Activated T-cell treated with anti-CD3 and anti-CD28 coated beads, Interleukin-2, amount 50 U/mL, for 72 hours (primary cell): ENCODE results near the gene EPB41L4A. TPM values are rescaled to one million over a fixed set of nuclear protein-coding genes. Genes with fewer than 3 reads are reported as not detected.

Experiments used
- ATAC-seq, 2 donors: fragments of 150-1000 bp; cut with Tn5 transposase; replicated peaks in 1 of 2; 2 replicates each; pipeline ENCODE4 v1.10.0; 2021; ENCODE audit warnings: moderate library complexity in 2 of 2, mild to moderate bottlenecking in 1 of 2
- DNase-seq, 2 donors: peaks; one replicate each; pipeline ENCODE4 v3.0.0; 2021 to 2022; ENCODE audit warnings: mixed read lengths in 1 of 2
- H3K27ac Mint-ChIP-seq: one replicate; pipeline ENCODE4 v1.8.0; 2022; ENCODE audit warnings: mild to moderate bottlenecking, moderate library complexity, mixed read lengths
- H3K27me3 Mint-ChIP-seq: one replicate; pipeline ENCODE4 v1.8.0; 2022; ENCODE audit warnings: low read depth, mixed read lengths
- H3K36me3 Mint-ChIP-seq, 2 donors: one replicate each; pipeline ENCODE4 v1.8.0; 2022; ENCODE audit warnings: mixed read lengths in 2 of 2, mild to moderate bottlenecking in 1 of 2; ENCODE audit not compliant: insufficient read depth in 2 of 2
- H3K4me1 Mint-ChIP-seq: one replicate; pipeline ENCODE4 v1.8.0; 2022; ENCODE audit warnings: low read depth, mixed read lengths
- H3K4me3 Mint-ChIP-seq, 2 donors: one replicate each; pipeline ENCODE4 v1.8.0; 2022; ENCODE audit warnings: mild to moderate bottlenecking in 2 of 2, mixed read lengths in 2 of 2, moderate library complexity in 2 of 2
- H3K9me3 Mint-ChIP-seq, 2 donors: one replicate each; pipeline ENCODE4 v1.8.0; 2022; ENCODE audit warnings: mixed read lengths in 2 of 2
- total RNA-seq, 2 donors: library from RNA; stranded (reverse); gene quantifications; one replicate each; pipeline ENCODE4 v1.2.3, GENCODE V29; 2022

EPB41L4A gene
- total RNA-seq, 2 donors from 2014 or later: 0.79 to 2.0 TPM

DNA sequence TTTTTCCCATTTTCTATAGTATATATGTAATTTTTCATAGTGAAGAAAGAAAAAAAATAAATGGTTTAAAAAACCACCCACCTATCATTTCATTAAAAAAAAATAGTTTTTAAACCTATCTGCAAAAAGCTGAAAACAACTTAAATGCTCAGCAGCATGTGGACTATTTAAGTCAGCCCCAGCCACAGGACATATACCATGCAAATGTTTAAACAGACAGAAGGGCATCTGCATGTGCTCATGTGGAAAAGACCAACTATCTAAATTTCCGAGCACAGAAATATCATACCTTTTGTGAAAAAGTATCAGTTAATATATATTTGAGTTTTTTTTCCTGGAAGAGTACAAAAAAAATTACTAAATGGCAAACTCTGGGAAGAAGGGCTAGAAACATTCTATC, 143.4 kb downstream of the EPB41L4A start:
- DNase-seq (no peak), ATAC-seq (no peak)
- no peaks in the 10 kb centered on the region for H3K36me3 Mint-ChIP-seq
- no peak overlapping the region for H3K4me3 Mint-ChIP-seq
- no peak overlapping the region for H3K27ac Mint-ChIP-seq
- peaks cover 3% of the 10 kb centered on the region for H3K27me3 Mint-ChIP-seq
- no peaks in the 10 kb centered on the region for H3K9me3 Mint-ChIP-seq
- no peaks in the 10 kb centered on the region for H3K4me1 Mint-ChIP-seq

DNA sequence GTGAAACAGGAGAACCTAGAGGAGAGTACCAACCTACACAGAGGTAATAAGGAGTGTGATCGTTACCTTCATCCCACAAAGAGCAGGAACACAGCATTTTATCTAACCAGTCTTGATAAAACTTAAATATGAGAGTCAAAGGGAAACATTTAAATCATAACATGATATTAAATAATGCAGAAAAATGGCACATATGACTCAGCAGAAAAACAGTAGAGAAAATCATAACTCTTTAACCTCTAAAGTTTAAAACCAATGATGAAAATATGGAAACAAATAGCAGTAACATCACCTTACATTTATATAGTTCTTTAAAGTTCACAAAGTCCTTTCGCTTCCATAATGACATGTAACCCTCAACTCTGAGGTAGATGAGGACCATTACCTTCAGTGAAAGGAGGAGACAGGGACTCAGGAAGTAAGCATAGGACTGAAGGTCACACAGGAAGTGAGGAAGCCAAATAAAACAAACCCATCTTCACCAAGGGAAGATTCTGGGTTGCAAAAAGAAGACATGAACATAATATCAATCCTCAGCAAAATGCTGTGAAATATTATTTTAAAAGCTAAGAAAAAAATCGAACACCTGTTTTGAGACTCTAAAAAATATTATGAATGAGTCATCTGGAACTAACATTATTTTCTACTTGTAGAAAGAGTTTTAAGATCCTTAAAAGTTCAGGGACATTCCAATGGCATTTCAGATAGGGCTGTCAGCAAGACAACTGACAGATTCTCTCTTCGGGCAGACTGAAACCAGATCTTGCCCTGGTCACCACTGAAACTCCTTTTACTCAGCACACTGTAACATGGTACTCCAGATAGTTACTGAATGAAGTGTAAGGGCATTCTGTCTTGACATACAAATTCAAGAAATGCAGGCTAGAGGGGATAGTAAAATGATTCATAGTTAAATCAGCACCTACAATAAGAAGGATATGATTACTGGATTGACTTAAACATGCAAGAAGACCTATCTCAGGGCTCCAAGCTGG, 148.5 kb downstream of the EPB41L4A start:
- Mint-ChIP-seq H3K27ac (no peak overlapping the region), H3K27me3 (peaks cover 22% of the 10 kb centered on the region), H3K9me3 (no peaks in the 10 kb centered on the region), H3K4me3 (no peak overlapping the region), H3K4me1 (no peaks in the 10 kb centered on the region), H3K36me3 (no peaks in the 10 kb centered on the region)
- no peak for DNase-seq
- no peak for ATAC-seq

DNA sequence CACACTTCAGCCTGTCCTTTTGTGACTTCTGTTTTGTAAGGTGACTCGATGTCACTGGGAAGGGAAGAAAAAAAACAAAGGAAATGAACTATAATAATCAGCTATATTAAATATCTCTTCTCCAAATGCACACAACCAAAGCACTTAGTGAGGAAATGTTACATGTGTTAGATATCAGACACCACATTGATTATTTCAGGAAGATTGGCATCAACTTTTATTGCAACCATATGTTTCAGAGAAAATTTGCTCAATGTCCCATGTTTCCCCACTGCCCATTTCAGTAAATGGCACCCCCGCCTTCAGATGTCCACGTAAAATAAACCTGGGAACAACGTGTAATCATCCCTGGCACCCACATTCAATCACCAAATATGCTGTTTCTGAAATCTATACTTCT, 151.8 kb downstream of the EPB41L4A start:
- Mint-ChIP-seq H3K27me3 (peaks cover 31% of the 10 kb centered on the region), H3K27ac (no peak overlapping the region), H3K9me3 (no peaks in the 10 kb centered on the region), H3K4me3 (no peak overlapping the region), H3K4me1 (no peaks in the 10 kb centered on the region), H3K36me3 (no peaks in the 10 kb centered on the region)
- no peak for DNase-seq
- no peak for ATAC-seq

DNA sequence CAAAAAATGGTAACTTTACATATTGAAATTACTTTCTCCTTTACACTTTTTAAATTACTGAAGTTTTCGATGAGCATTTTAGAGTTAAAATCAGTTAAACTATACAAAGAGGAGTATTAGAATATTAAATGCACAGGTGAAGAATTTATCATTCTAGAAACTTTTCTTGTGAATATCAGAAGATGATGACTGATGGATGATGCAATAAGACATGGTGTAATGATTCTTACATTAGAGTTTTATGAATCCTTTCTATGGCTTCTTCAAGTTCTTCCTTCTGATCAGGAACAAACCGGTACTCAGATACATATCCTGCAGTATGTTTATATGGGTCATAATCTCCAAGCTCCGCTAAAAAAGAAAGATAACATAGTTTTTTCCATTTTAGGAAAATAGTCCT, 154.4 kb downstream of the EPB41L4A start:
- no peaks in the 10 kb centered on the region for H3K4me1 Mint-ChIP-seq
- H3K27me3 Mint-ChIP-seq: peaks cover 21% of the 10 kb centered on the region
- ATAC-seq (no peak), DNase-seq (no peak)
- H3K9me3 Mint-ChIP-seq: no peaks in the 10 kb centered on the region
- no peak overlapping the region for H3K27ac Mint-ChIP-seq
- no peaks in the 10 kb centered on the region for H3K36me3 Mint-ChIP-seq
- H3K4me3 Mint-ChIP-seq: no peak overlapping the region

DNA sequence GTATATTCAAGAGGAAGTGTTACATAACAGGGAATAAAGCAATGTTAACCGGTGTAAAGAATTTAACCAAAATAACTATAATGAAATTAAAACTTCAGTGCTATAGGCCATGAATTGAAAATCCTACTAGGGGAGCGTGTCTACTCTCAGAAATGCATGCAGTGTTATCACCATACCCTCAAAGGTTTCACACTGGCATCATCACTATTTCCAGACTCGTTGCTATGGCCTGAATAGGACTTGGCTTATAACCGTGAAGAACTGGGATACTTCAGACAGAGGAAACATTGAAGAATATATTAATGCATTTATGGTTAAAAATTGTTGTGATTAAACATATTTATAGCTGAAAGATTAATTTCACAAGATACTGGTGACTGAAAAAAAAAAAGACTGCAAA, 154.9 kb downstream of the EPB41L4A start:
- no peaks in the 10 kb centered on the region for H3K36me3 Mint-ChIP-seq
- peaks cover 23% of the 10 kb centered on the region for H3K27me3 Mint-ChIP-seq
- no peaks in the 10 kb centered on the region for H3K9me3 Mint-ChIP-seq
- H3K4me3 Mint-ChIP-seq: no peak overlapping the region
- DNase-seq: no peak
- ATAC-seq: no peak
- no peak overlapping the region for H3K27ac Mint-ChIP-seq
- H3K4me1 Mint-ChIP-seq: no peaks in the 10 kb centered on the region

DNA sequence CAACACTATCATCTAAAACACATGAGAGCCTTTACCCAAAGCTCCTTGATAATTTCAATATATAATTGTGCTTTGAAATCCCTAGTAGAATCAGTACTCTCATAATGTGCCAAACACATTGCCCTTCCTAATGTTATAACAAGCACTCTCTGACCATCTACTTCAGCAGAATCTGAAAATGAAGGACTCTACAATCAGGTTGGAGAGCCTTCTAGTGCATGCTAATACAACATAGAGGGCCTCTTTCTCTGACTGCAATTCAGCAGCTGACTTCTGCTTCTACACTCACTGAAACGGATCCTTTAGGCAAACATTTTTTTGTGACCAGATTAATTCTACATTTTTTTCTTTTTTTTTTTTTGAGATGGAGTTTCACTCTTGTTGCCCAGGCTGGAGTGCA, 155.6 kb downstream of the EPB41L4A start:
- Mint-ChIP-seq H3K27ac (no peak overlapping the region), H3K27me3 (peaks cover 28% of the 10 kb centered on the region), H3K4me1 (no peaks in the 10 kb centered on the region), H3K4me3 (no peak overlapping the region), H3K36me3 (no peaks in the 10 kb centered on the region), H3K9me3 (no peaks in the 10 kb centered on the region)
- DNase-seq (no peak), ATAC-seq (no peak)

DNA sequence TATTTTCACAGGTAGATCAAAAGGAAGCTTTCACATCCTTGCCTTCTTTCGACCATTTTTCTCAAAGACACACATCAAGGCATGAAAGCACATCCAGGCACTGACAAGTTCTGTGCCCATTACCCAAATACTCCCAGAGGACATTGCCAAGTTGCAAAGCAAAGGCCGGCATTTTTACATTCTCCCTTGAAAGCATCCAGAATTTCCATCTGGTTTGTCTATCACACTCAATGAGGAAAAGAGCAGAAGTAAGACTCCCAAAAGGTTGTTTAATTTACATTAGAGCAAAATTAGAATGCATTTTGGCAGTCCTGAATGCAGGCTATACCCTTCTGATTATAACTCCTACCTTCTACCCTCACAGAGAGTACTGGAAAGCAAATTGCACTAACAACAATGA, 160.5 kb downstream of the EPB41L4A start:
- Mint-ChIP-seq H3K4me1 (no peaks in the 10 kb centered on the region), H3K27ac (no peak overlapping the region), H3K36me3 (no peaks in the 10 kb centered on the region), H3K9me3 (no peaks in the 10 kb centered on the region), H3K27me3 (peaks cover 16% of the 10 kb centered on the region), H3K4me3 (no peak overlapping the region)
- ATAC-seq (no peak), DNase-seq (no peak)

DNA sequence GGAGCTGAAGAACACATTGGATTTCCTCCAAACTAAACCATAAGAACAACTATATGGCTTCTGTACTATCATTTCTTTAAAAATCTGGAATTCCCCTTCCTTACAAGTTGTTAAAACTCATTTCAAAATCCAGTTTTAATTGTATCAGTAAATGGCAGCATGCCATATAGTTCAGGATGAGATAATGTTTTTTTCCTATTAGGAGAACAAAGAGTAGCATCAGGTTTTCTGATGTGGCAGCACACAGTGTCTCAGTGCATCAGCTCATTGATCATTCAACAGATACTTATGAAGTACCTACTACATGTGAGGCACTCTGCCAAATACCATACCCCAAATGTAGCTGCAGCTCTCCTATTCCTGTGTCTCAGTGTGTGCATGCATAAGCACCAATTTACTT, 161.1 kb downstream of the EPB41L4A start:
- DNase-seq: no peak
- H3K4me1 Mint-ChIP-seq: no peaks in the 10 kb centered on the region
- no peaks in the 10 kb centered on the region for H3K36me3 Mint-ChIP-seq

DNA sequence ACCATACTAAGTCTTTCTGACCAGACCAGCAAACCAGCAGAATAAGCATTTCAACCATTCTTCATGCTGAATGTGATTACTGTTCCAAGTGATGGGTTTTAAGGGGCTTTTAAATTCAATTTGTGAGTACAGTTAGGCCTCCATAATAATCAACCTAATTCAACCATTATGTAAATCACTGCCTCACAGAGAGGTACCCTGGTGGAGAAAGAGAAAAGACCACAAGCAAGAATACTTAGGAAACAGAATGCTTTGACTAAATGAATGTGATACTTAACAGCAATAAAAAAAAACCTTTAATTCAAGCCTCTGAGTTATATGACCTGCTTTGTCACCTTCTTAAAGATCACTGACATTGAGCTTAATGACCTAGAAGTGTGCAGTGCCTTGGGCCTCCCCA, 162.1 kb downstream of the EPB41L4A start:
- H3K4me3 Mint-ChIP-seq: no peak overlapping the region
- DNase-seq: no peak
- H3K27me3 Mint-ChIP-seq: peaks cover 16% of the 10 kb centered on the region
- no peak for ATAC-seq
- H3K4me1 Mint-ChIP-seq: no peaks in the 10 kb centered on the region
- no peaks in the 10 kb centered on the region for H3K36me3 Mint-ChIP-seq
- H3K27ac Mint-ChIP-seq: no peak overlapping the region
- no peaks in the 10 kb centered on the region for H3K9me3 Mint-ChIP-seq

More for the DNA sequence above, 161.1 kb downstream of the EPB41L4A start:
- no peak overlapping the region for H3K4me3 Mint-ChIP-seq
- H3K9me3 Mint-ChIP-seq: no peaks in the 10 kb centered on the region
- H3K27me3 Mint-ChIP-seq: peaks cover 16% of the 10 kb centered on the region
- no peak overlapping the region for H3K27ac Mint-ChIP-seq
- ATAC-seq: no peak

DNA sequence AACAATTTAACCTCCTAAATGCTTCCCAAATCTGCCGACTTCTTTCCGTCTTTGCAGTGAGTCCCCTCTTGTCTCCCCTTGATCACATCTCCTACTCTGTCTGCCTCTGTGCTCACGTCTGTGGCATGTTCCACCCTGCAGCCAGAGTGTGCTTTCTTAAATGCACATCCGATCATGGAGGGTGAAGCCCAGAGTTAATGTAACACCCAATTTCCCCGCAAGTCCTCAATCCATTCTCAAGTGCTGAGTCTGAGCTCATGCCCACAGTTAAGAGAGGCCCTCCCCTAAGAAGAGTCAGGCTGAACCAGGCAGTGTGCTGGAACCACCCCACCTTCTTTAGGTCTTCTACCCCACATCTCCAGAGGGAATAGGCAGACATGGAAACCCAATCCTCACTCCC, 164.8 kb downstream of the EPB41L4A start:
- H3K4me3 Mint-ChIP-seq: no peak overlapping the region

DNA sequence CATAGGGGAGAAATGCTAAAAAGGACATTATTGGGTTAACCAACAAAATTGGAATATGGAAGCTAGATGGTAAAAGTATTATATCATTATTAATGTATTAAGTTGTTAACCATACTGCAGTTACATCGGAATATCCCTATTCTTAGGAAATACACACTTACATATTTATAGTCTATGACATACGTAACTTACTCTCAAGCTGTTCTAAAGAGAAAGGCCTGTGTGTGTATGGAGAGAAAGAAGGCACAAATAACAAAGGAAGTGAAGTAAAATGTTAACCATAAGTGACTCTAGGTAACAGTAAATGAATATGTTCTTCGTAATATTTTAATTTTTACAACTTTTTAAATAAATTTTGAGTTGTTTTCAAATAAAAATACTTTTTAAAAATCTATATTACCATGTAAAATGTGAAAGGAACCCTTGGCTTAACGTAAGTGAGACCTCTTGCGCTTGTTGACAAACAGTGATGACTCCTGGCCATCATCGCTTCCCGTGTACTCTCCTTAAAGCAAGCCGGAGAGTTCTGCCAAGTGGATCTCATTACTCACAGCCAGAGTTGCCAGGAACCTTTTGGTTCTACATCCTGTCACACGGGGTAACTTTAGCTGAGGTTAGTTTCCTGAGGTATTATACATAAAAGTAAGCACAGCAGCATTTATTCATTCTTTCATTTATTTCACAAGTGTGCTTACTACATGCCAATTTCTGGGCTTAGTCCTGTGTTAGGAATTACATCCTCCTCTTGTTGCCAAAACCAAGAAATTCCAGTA, 165.4 kb downstream of the EPB41L4A start:
- Mint-ChIP-seq H3K27me3 (peaks cover 9% of the 10 kb centered on the region), H3K4me1 (no peaks in the 10 kb centered on the region), H3K36me3 (no peaks in the 10 kb centered on the region), H3K9me3 (no peaks in the 10 kb centered on the region), H3K27ac (no peak overlapping the region), H3K4me3 (no peak overlapping the region)
- ATAC-seq (no peak), DNase-seq (no peak)

More for the DNA sequence above, 164.8 kb downstream of the EPB41L4A start:
- ATAC-seq: no peak
- H3K4me1 Mint-ChIP-seq: no peaks in the 10 kb centered on the region
- DNase-seq: no peak
- no peak overlapping the region for H3K27ac Mint-ChIP-seq
- no peaks in the 10 kb centered on the region for H3K9me3 Mint-ChIP-seq
- no peaks in the 10 kb centered on the region for H3K36me3 Mint-ChIP-seq
- peaks cover 10% of the 10 kb centered on the region for H3K27me3 Mint-ChIP-seq

DNA sequence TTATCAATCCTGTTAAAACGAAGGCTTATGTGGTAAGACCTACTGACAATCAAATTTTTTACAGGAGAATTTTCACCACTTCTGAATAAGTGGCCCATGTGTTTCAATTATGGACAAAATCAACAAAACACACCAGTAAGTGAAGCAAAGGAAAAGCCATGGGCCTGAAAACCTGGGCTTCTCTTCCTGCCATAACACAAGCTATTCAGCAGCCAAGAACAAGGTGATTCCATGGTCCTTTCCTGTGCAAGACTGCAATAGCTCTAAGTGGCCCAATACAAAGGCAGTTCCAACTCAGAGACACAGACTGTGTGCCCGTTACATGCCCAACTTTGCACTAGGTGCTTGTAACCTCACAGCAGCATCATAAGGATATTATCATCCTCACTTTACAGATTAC, 168.5 kb downstream of the EPB41L4A start:
- H3K27me3 Mint-ChIP-seq: peaks cover 22% of the 10 kb centered on the region
- no peak for ATAC-seq
- H3K4me1 Mint-ChIP-seq: no peaks in the 10 kb centered on the region

DNA sequence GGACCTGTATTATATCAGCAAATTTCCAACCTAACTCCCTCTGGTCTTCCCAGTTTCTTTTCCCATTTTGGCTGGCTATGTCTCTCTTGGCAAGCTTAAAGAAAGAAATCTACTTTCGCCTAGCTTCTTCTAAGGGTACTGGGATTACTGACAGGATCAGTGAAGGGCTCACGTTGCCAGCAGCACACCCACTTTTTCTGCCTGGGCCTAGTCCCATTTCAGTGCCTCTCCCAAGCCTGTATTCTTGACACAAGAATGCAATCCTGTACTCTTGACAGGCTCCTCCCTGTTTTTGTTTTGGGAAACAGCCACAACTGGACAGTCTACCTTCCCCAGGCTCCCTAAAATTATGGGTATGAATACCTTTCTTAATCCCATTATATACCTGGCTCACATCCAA, 170.5 kb downstream of the EPB41L4A start:
- no peak for ATAC-seq
- Mint-ChIP-seq H3K4me3 (no peak overlapping the region), H3K36me3 (no peaks in the 10 kb centered on the region), H3K27me3 (peaks cover 26% of the 10 kb centered on the region), H3K4me1 (no peaks in the 10 kb centered on the region), H3K9me3 (no peaks in the 10 kb centered on the region), H3K27ac (no peak overlapping the region)
- DNase-seq: no peak

More for the DNA sequence above, 168.5 kb downstream of the EPB41L4A start:
- Mint-ChIP-seq H3K27ac (no peak overlapping the region), H3K36me3 (no peaks in the 10 kb centered on the region), H3K9me3 (no peaks in the 10 kb centered on the region), H3K4me3 (no peak overlapping the region)
- no peak for DNase-seq
